IMR-90 (cell line): ENCODE results near the gene FZD7.

Experiments used
- CEBPB ChIP-seq: IDR thresholded peaks from 2 replicates; pipeline ENCODE4 v1.6.1; 2012; ENCODE audit warnings: low read depth, low read length, improper control_type of control experiment
- CTCF ChIP-seq: conservative IDR thresholded peaks from 2 replicates; pipeline ENCODE4 v1.5.1; 2012; ENCODE audit warnings: mild to moderate bottlenecking, low read depth, low read length, improper control_type of control experiment
- MAZ ChIP-seq: IDR thresholded peaks from 2 replicates; pipeline ENCODE4 v1.6.1; 2012; ENCODE audit warnings: low read depth, mild to moderate bottlenecking, low read length, improper control_type of control experiment, moderate library complexity, borderline replicate concordance
- MXI1 ChIP-seq: IDR thresholded peaks from 2 replicates; pipeline ENCODE4 v1.6.1; 2012; ENCODE audit warnings: low read depth, mild to moderate bottlenecking, low read length, moderate library complexity, borderline replicate concordance
- POLR2A ChIP-seq: IDR thresholded peaks from 2 replicates; pipeline ENCODE4 v1.6.1; 2012; ENCODE audit warnings: mild to moderate bottlenecking, low read depth, low read length
- RAD21 ChIP-seq: IDR thresholded peaks from 2 replicates; pipeline ENCODE4 v1.6.1; 2012; ENCODE audit warnings: low read length, improper control_type of control experiment

GRCh38 chr2:202035941-202036372 is 2.3 kb downstream of the FZD7 start:
- TF ChIP-seq POLR2A (no peak), CEBPB (no peak), CTCF (no peak), RAD21 (no peak), MAZ (no peak), MXI1 (no peak)
